GM03348 (cell line): ENCODE results near the gene ATOH8.

Experiments
- DNase-seq: peaks from one replicate; pipeline ENCODE4 v3.0.0; 2012; ENCODE audit warnings: low spot score

Gene ATOH8

GRCh38 chr2:85802354-85803103 is 48.7 kb downstream of the ATOH8 start:
- no peak for DNase-seq

DNA sequence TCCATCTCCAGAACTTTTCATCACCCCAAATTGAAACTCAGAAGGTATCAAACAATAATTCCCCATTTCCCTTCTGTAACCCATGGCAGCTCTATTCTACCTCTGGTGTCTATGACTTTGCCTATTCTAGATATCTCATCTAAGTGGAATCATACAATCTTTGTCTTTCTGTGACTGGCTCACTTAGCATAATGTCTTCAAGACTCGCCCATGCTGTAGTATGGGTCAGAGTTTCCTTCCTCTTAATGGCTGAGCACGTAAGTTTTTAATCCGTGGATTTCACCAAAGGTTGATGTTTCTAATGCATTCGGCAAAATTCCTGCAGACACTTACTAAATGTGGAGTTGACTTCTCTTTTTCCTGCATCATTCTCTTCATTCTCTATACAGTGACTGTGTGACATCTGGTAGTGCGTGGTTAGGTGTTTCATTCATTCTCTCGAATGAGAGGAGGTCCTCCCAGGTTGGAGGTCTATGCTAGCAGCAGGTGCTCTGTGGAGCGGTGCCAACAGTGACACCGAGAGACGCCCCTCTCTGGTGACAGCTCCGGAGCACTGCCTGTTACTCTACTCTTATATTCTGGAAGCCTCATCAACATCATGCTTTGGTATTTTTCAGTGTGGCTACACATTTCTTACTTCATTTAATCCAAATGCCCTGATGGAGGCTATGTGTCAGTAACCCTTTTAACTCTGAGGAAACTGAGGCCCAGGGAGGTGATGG is 50.1 kb downstream of the ATOH8 start:
- DNase-seq: no peak

GRCh38 chr2:85804583-85804982 is 50.8 kb downstream of the ATOH8 start:
- peak; percentile 62 for DNase-seq

DNA sequence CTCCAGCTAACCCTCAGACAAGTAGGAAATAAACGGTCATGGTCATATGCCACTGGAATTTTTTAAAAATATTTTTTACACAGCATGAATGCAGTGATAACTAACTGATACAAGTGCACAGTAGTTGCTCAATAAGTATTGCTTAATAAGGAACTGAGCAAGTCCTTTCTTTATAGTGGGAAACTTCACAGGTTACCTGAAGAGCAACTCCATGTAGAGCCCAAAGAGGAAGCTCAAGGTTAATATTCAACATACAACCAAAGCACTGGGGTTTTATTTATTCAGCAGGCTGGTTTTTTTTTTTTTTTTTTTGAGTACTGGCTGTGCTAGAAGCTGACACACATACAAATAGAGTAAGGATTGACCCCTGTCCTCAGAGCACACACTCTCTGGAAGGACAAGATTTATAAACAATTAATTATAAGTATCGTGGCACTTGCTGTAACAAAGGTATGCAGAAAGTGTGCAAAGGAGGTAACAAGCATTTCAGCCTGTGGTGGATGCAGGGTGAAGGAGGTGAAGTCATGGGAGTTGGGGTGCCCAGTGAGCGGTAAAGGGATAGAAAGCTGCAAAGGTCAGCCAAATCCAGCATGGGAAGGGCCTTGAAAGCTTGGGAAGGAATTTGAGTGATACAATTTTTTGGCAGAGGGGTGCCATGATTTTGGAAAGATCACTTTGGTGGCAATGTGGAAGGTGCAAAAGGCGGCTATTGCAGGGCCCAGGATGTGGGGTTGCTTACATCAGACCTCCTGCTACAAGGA is 52.7 kb downstream of the ATOH8 start:
- no peak for DNase-seq

GRCh38 chr2:85807756-85808155 is 54.0 kb downstream of the ATOH8 start:
- no peak for DNase-seq

DNA sequence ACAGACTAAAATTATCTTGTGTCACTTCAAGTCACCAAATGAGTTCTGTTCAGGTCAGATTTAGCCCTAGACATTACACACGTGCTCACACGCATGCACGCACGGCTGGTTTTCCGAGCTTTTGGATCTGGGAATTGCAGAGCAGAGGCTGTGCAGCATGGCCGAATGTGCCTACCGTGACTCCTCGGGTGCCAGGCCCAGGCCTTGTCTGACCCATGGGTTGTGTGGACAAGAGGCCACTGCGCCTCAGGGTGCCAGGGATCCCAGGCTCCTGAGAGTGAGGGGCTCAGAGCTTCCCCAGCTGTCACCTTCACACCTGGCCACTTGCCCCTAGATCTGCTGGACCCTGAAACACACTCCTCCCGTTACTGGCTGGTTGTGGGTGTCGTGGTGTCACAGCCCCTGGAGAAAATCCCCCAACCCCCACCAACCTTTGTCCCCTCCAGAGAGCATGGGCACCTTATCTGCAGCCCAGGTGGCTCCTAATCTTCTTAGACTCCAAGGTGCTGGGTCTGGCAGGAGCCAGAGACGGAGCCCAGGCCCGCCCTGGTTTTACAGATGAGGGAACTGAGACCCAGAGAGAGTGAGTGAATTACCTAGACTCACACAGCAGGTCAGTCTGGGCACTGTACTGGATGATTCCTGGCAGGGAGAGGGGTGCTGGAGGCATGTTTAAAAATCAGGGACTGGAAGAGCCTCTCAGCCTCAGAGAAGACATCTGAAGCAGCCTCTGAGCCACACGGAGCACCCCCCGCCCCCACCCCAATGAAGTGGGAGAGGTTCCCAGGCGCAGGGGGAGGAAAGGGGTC is 56.8 kb downstream of the ATOH8 start:
- no peak for DNase-seq

DNA sequence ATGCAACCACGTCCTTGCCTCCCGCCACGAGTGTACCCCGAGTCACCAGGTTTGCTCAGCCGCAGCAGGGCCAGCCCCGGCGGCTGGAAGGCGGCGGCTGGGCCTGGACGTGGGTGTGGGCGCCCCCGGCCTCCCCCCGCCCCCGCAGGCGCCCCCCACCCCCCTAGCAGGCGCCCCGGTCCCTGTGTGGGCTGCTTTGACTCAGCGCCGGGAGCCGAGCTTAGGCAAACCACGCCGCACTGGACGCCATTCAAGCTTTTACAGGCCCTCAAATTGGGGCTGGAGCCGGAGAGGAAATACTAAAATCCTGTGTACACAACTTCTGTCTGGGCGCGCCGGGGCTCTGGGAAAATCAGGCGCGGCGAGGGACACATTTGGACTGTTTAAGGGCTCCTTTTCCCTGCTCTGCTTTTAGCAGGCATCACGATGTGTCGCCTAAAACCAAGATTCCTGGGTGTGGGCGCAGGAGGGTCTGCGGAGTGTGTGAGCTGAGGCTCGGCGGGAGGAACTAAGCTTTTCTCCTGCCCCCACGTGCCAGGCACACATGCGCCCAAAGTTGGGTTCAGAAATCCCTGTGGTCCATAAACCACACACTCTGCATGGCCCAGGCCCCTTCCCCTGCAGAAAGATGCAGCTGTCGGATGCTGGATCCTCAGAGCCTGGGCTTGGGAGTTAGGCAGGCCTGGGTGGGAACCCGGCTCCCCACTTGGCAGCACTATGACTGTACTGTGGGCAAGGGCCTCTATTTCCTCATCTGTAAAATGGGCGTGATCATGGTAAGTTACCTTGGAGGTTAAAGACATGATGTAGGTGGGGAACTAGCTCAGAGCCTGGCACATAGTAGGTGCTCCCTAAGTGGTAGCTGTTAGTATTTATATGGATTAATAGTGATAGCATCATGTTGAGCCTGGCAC is 57.6 kb downstream of the ATOH8 start:
- DNase-seq: peak; percentile 69

DNA sequence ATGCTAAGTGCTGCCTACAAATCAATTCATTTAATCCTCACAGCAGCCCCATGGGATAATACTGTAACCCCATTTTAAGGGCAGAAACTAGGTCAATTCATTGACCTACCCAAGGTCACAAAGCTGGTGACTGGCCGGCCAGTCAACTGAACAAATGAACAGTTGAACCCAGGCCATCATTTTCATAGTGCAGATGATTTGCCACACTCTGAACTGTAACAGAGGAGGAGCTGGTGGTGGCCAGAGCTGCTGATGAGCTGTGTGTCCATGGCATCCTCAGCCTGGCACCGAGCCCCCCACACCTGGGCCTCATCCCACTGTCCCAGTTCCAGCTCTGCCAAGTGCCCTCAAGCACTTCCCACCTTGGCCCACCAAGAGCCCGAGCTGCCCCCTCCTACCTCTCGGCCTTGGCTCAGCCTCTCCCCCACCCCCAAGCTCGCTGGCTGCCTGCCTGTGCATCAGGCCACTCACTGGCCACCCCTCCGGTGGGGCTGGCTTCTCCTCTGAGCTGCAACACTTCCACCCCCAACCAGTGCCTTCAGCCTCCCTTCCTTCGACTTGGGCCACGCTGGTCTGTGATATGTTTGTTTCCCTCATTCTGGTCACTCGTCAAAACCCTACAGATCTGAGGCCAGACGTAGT is 58.4 kb downstream of the ATOH8 start:
- no peak for DNase-seq

DNA sequence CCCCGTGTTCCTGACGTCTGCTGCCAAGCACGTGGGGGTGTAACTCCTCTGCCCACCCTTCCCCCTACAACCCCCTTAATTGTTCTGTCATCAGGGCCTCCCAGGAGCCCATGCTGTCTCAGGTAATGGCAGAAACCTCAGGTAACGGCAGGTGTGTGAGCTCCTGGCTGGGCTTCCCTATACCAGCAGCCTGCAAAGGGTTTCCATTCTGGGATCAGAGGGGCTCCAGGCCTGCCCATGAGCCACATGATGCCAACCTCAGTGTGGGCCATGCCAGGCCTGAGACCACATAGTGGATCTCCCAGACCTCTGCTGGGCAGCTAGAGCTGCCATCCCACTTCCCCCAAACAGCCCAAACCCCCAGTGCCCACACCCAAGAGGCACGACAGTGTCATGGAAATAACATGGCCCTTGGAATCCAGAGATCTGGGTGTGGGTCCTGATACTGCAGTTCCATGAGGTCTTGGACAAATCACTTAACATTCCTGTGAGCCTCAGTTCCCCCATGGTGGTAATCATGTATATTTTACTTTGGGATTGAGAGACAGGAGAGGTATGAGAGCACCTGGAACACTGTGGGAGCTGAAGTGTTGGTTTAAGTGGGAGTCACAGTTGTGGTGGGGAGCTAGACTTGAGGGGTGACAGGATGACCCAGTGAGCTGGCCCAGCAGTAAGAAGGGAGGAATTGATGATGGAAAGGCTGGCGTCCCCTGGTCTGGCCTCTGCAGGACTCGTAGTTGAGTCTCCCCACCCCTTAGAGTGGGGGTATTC is 59.6 kb downstream of the ATOH8 start:
- no peak for DNase-seq

GRCh38 chr2:85813982-85814801 is 60.4 kb downstream of the ATOH8 start:
- peak; percentile 91 for DNase-seq

DNA sequence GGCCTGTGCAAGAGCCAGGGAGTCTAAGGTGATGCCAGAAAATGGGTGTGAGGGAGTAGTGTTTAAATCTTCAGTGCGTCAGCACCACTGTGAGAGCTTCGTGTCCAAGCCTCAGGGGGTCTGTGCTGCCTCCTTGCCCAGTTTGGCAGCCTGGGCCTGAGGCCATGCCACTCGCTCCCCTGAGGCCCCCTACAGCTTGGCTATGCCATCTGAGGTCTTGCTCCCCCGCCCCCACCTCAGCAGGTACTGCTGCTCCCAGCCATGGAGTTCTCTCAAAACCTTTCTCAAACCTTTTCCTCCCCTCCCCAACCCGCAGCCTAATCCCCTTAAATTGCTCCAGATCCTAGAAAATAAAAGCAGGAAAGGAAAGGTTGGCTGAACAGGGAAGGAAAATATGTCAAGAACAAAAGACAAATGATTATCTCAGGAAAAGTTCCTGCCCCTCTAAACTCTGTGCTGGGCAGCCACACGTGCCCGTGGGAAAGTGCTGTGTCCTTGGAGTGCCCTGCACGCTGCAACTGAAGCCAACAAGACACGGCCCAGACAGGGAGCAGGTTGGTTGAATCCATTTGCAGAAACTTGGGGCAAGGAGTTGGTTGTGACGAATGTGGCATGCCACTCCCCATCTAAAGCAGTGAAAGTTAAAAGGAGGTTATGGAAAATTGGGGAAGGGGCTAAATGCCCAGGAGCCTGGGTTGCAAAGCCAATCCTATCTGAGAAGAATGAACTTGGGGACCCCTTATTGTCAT is 61.2 kb downstream of the ATOH8 start:
- DNase-seq: no peak

- no peak for DNase-seq
These were observed 66.2 kb downstream of the ATOH8 start for GRCh38 chr2:85819811-85820510.

DNA sequence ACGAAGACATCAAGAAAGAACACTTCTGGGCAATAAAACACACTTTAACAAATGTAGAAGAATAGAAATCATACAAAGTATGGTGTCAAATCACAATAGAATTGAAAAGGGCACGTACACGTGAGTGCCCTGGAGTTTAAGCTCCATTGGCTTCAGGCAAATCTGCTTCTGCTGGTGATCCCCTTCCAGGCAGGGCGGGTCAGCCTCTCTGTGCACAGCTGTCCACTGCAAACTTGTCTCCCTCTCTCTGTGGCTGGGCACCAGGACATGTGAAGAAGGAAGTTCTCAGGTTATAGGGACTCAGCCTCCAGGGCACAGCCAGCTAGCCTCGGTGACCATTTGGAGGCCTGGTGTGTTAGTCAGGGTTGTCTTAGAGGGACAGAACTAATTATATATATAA is 69.0 kb downstream of the ATOH8 start:
- DNase-seq: no peak

- DNase-seq: no peak
These were observed 70.2 kb downstream of the ATOH8 start for GRCh38 chr2:85823951-85824350.

GRCh38 chr2:85826990-85827878 is 73.4 kb downstream of the ATOH8 start:
- peak; percentile 85 for DNase-seq

GRCh38 chr2:85827879-85828569 is 74.2 kb downstream of the ATOH8 start:
- DNase-seq: no peak
